WTC11 (cell line): ENCODE results near the gene CEP70.

ENCODE experiments used
- FOXK1 ChIP-seq: sonication (generic); formaldehyde crosslinking; IDR thresholded peaks from 2 replicates; pipeline ENCODE4 v1.8.0; 2022; ENCODE audit warnings: mild to moderate bottlenecking, moderate library complexity, missing genetic modification reagents
- ZNF232 ChIP-seq: sonication (generic); formaldehyde crosslinking; IDR thresholded peaks from 2 replicates; pipeline ENCODE4 v1.8.0; 2022; ENCODE audit warnings: mild to moderate bottlenecking, missing genetic modification reagents
- TF ChIP-seq, protein P1 (sequence below): fragments of 200-600 bp; IDR thresholded peaks from 2 replicates; pipeline ENCODE4 v1.8.0; 2022; ENCODE audit warnings: antibody characterized with exemption
- TF ChIP-seq, protein P2 (sequence below): sonication (generic); formaldehyde crosslinking; IDR thresholded peaks from 2 replicates; pipeline ENCODE4 v1.8.0; 2022; ENCODE audit warnings: mild to moderate bottlenecking, missing genetic modification reagents

DNA sequence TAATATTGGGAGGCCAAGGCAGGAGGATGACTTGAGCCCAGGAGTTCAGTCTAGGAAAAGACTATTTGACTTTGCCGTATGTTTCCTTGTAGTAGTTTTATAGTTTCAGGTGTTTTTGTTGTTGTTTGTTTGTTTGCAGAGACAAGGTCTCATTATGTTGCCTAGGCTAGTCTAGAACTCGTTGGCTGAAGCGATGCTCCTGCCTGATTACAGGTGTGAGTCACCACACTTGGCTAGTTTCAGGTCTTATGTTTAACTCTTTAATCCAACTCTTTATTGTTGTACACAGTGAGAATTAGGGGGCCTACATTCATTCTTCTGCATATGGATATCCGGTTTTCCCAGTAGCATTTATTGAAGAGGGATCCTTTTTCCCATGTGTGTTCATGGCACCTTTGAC lies 46.5 kb upstream of the CEP70 start:
- TF ChIP-seq, protein P1, sequence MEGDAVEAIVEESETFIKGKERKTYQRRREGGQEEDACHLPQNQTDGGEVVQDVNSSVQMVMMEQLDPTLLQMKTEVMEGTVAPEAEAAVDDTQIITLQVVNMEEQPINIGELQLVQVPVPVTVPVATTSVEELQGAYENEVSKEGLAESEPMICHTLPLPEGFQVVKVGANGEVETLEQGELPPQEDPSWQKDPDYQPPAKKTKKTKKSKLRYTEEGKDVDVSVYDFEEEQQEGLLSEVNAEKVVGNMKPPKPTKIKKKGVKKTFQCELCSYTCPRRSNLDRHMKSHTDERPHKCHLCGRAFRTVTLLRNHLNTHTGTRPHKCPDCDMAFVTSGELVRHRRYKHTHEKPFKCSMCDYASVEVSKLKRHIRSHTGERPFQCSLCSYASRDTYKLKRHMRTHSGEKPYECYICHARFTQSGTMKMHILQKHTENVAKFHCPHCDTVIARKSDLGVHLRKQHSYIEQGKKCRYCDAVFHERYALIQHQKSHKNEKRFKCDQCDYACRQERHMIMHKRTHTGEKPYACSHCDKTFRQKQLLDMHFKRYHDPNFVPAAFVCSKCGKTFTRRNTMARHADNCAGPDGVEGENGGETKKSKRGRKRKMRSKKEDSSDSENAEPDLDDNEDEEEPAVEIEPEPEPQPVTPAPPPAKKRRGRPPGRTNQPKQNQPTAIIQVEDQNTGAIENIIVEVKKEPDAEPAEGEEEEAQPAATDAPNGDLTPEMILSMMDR, result no peak
- TF ChIP-seq, protein P2, sequence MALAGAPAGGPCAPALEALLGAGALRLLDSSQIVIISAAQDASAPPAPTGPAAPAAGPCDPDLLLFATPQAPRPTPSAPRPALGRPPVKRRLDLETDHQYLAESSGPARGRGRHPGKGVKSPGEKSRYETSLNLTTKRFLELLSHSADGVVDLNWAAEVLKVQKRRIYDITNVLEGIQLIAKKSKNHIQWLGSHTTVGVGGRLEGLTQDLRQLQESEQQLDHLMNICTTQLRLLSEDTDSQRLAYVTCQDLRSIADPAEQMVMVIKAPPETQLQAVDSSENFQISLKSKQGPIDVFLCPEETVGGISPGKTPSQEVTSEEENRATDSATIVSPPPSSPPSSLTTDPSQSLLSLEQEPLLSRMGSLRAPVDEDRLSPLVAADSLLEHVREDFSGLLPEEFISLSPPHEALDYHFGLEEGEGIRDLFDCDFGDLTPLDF (CRISPR knock-in tag), result no peak
- TF ChIP-seq FOXK1 (CRISPR knock-in tag) (no peak), ZNF232 (CRISPR knock-in tag) (no peak)
